Adrenal gland (tissue), 5 donors: ENCODE results near the gene DEDD2.

ENCODE experiments used
- POLR2A ChIP-seq, 2 donors: fragments of 450-650 bp; IDR thresholded peaks; one replicate each; pipeline ENCODE4 v1.6.1; 2017; ENCODE audit warnings: antibody characterized with exemption in 2 of 2, mild to moderate bottlenecking in 2 of 2, moderate library complexity in 1 of 2
- TF ChIP-seq, protein P1 (sequence below), 6 experiments: fragments of 450-650 bp in 4 of 6; fragments of 200-600 bp in 2 of 6; sonication (generic) in 1 of 6; IDR thresholded peaks; 1 replicate in 5 of 6; 2 replicates in 1 of 6; pipeline versions ENCODE4 v1.5.1 to v1.8.0; 2016 to 2021; ENCODE audit warnings: antibody characterized with exemption in 6 of 6, mild to moderate bottlenecking in 2 of 6, moderate library complexity in 1 of 6
- donor health status: DM: no; HTN: no; CAD: no.

DNA sequence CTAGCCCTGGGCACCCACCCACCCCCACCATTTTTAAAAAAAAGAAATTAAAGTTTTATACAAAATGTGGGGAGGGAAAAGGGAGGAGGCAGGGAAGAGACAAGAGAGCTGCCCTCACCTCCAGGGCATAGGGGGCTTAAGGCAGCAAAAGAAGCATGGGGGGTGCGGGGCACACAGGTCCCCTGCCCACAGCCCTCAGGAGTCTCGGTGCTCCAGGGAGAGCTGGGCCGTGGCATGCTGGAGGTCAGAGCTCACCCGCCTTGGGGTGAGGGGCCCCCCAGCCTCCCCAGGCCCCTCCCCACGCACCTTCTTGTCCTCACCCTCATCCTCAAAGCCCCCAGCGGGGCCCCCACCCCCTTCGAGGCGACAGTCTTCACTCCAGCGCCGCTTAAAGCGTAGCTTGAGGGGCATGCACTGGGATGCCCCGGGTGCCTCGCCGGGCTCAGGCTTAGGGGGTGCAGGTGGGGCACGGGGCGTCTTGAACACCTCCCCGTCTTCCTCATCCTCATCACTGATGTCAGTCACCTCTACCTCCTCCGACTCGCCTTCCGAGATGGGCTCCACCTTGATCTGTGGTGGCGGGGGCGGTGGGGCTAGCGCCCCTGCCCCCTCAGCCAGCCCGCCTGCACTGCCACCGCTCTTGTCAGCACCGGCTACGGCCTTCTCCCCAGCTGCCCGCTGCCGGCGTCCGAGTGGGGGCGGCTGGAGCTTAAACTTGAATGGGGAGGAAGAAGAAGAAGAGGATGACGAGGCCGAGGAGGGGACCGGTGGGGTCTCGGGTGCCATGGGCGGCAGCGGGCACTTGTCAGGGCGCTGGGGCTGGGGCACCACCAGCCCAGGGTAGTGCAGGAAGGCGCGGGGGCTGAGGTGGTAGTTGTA lies 31.0 kb upstream of the DEDD2 start:
- TF ChIP-seq, protein P1, sequence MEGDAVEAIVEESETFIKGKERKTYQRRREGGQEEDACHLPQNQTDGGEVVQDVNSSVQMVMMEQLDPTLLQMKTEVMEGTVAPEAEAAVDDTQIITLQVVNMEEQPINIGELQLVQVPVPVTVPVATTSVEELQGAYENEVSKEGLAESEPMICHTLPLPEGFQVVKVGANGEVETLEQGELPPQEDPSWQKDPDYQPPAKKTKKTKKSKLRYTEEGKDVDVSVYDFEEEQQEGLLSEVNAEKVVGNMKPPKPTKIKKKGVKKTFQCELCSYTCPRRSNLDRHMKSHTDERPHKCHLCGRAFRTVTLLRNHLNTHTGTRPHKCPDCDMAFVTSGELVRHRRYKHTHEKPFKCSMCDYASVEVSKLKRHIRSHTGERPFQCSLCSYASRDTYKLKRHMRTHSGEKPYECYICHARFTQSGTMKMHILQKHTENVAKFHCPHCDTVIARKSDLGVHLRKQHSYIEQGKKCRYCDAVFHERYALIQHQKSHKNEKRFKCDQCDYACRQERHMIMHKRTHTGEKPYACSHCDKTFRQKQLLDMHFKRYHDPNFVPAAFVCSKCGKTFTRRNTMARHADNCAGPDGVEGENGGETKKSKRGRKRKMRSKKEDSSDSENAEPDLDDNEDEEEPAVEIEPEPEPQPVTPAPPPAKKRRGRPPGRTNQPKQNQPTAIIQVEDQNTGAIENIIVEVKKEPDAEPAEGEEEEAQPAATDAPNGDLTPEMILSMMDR (IDR thresholded peaks at IDR 0.05) = no peak
- no peak for TF ChIP-seq POLR2A (IDR thresholded peaks at IDR 0.05)
